A549 treated with RU486 at 1 μM for 4 hours (cell line): ENCODE measurements around the gene CD164. TPM values are rescaled to one million over a fixed set of nuclear protein-coding genes. Genes with fewer than 3 reads are reported as not detected.

Source experiments
- total RNA-seq: library from RNA; stranded (reverse); fragments of 200-300 nt; extraction: Qiagen RNA extraction; gene quantifications from 5 replicates; pipeline ENCODE4 v1.2.3, GENCODE V29; 2022; ENCODE audit warnings: low read depth

Gene CD164
- total RNA-seq: 87.4 to 116 TPM (median 108 TPM) in 5 replicates

DNA sequence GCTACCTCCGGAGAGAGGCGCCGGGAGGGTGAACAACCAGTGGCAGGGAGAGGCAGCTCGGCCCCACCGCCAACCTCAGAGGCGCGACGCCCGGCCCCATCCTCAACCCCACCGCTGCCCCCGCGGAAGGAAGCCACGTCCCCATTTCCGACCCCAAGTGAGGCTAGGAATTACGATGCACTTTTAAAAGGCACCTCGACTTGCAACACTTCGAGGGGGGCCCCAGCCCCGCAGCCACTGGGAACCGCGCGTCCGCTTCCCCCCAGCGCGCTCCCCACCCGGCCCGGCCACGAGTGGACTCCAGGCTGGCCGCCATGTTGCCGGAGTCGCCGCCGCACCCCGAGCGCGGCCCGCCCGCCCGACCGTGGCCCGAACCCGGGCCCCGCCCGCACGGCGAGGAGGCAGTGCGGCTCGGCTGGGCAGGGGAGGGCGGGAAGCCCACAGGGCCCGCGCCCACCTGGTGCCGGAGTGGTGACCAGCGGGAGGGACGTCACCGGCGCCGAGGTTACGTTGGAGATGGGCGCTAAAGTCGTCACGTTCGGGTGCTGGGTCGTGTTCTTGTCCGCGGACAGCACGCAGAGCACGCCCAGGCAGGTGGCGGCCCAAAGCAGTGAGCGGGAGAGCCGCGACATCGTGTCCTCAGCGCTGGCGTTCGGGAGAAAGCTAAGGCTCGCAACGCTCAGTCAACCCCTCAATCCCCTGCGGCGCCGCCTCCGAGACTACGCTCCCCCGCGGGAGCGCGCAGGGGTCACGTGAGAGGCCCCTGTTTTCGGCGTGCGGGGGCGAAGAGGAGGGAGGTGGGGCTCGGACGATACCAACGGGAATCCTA, at the start of gene CD164:
TSS of gene CD164 (minus strand) at position 721 of the 829 bp plus-strand sequence. CDS start at position 632, 89 bp downstream.

Other genes with a start within 250 kb of the CD164 start
- 1.5 to 3.1 TPM (median 2.6 TPM) in 5 replicates for gene PPIL6, start 58.2 kb upstream of the CD164 start, total RNA-seq
- gene SMPD2, start 58.3 kb upstream of the CD164 start, total RNA-seq: 13.7 to 15.2 TPM (median 14.3 TPM) in 5 replicates
- gene MICAL1, start 73.3 kb upstream of the CD164 start, total RNA-seq: 8.5 to 14.4 TPM (median 11.2 TPM) in 5 replicates
- 3.1 to 5.2 TPM (median 4.5 TPM) in 5 replicates for gene ZBTB24, start 100.8 kb upstream of the CD164 start, total RNA-seq